CD14-positive monocyte (primary cell): ENCODE measurements around the gene SCN4A. TPM values are rescaled to one million over a fixed set of nuclear protein-coding genes. Genes with fewer than 3 reads are reported as not detected.

Experiments
- DNase-seq, 3 donors: peaks; one replicate each; pipeline ENCODE4 v3.0.0-alpha.2; 2011 to 2022
- H2AFZ ChIP-seq: 2 replicates; pipeline ENCODE4 v1.6.0; 2012; ENCODE audit warnings: mild to moderate bottlenecking, low read depth, low read length, inconsistent platforms; ENCODE audit not compliant: insufficient read depth, poor library complexity, severe bottlenecking
- H3K27ac ChIP-seq, 2 donors: 1 replicate in 1 of 2; 2 replicates in 1 of 2; pipeline ENCODE4 v1.5.1; 2012 to 2013; ENCODE audit warnings: low read length in 2 of 2, control low read depth in 1 of 2, inconsistent platforms in 1 of 2, low read depth in 1 of 2, mild to moderate bottlenecking in 1 of 2
- H3K27me3 ChIP-seq, 2 donors: one replicate each; pipeline versions ENCODE4 v1.6.0 to v1.6.1; 2011 to 2013; ENCODE audit warnings: low read length in 2 of 2; ENCODE audit not compliant: control insufficient read depth in 2 of 2, insufficient read depth in 2 of 2
- H3K36me3 ChIP-seq, 2 donors: replicated peaks in 1 of 2; 1 replicate in 1 of 2; 2 replicates in 1 of 2; pipeline versions ENCODE4 v1.5.1 to v1.6.1; 2012 to 2013; ENCODE audit warnings: low read length in 2 of 2, control low read depth in 1 of 2, inconsistent platforms in 1 of 2, mild to moderate bottlenecking in 1 of 2; ENCODE audit not compliant: insufficient read depth in 2 of 2, control insufficient read depth in 1 of 2
- H3K4me1 ChIP-seq, 2 donors: 1 replicate in 1 of 2; 2 replicates in 1 of 2; pipeline versions ENCODE4 v1.5.1 to v1.6.1; 2012 to 2013; ENCODE audit warnings: low read length in 2 of 2, control low read depth in 1 of 2, inconsistent platforms in 1 of 2, mild to moderate bottlenecking in 1 of 2, moderate library complexity in 1 of 2; ENCODE audit not compliant: insufficient read depth in 2 of 2, control insufficient read depth in 1 of 2
- H3K4me2 ChIP-seq: replicated peaks from 2 replicates; pipeline ENCODE3; 2012; ENCODE audit warnings: low read length, moderate library complexity, mild to moderate bottlenecking; ENCODE audit not compliant: poor library complexity, severe bottlenecking; ENCODE audit errors: extremely low read depth
- H3K4me3 ChIP-seq, 3 experiments: fragments of 200-600 bp in 1 of 3; sonication (generic) in 1 of 3; replicated peaks in 1 of 3; 1 replicate in 2 of 3; 2 replicates in 1 of 3; pipeline ENCODE4 v1.5.1; 2011 to 2013; ENCODE audit warnings: low read length in 3 of 3, mild to moderate bottlenecking in 3 of 3, control low read depth in 2 of 3, low read depth in 2 of 3, inconsistent platforms in 1 of 3, moderate library complexity in 1 of 3
- H3K79me2 ChIP-seq: 2 replicates; pipeline ENCODE4 v1.6.0; 2012; ENCODE audit warnings: mild to moderate bottlenecking, control low read depth, inconsistent platforms, low read length, moderate library complexity; ENCODE audit not compliant: insufficient read depth
- H3K9ac ChIP-seq: 2 replicates; pipeline ENCODE4 v1.6.0; 2017; ENCODE audit warnings: low read length, mild to moderate bottlenecking; ENCODE audit not compliant: insufficient read depth, poor library complexity, severe bottlenecking
- H3K9me3 ChIP-seq, 2 donors: replicated peaks in 1 of 2; 1 replicate in 1 of 2; 2 replicates in 1 of 2; pipeline versions ENCODE4 v1.5.1 to v1.6.1; 2012 to 2013; ENCODE audit warnings: low read length in 2 of 2, control low read depth in 1 of 2; ENCODE audit not compliant: control insufficient read depth in 1 of 2, insufficient read depth in 1 of 2
- H4K20me1 ChIP-seq: 2 replicates; pipeline ENCODE4 v1.6.0; 2012; ENCODE audit warnings: mild to moderate bottlenecking, low read length, control low read depth, moderate library complexity; ENCODE audit not compliant: insufficient read depth
- H3K27ac Mint-ChIP-seq, 7 donors: one replicate each; pipeline ENCODE4 v1.8.0; 2020; ENCODE audit warnings: mild to moderate bottlenecking in 7 of 7, mixed read lengths in 7 of 7, moderate library complexity in 6 of 7, inconsistent platforms in 2 of 7
- H3K27me3 Mint-ChIP-seq, 3 donors: one replicate each; pipeline ENCODE4 v1.8.0; 2021 to 2022; ENCODE audit warnings: low read depth in 3 of 3, mild to moderate bottlenecking in 3 of 3, mixed read lengths in 3 of 3, moderate library complexity in 3 of 3, inconsistent platforms in 1 of 3
- H3K36me3 Mint-ChIP-seq, 2 donors: one replicate each; pipeline ENCODE4 v1.8.0; 2020; ENCODE audit warnings: mixed read lengths in 2 of 2, inconsistent platforms in 1 of 2, mild to moderate bottlenecking in 1 of 2
- H3K4me1 Mint-ChIP-seq: one replicate; pipeline ENCODE4 v1.8.0; 2020; ENCODE audit warnings: mild to moderate bottlenecking, mixed read lengths
- H3K4me3 Mint-ChIP-seq, 2 donors: one replicate each; pipeline ENCODE4 v1.8.0; 2020; ENCODE audit warnings: mild to moderate bottlenecking in 2 of 2, mixed read lengths in 2 of 2, moderate library complexity in 1 of 2
- H3K9me3 Mint-ChIP-seq, 7 donors: one replicate each; pipeline ENCODE4 v1.8.0; 2020 to 2022; ENCODE audit warnings: mixed read lengths in 7 of 7, mild to moderate bottlenecking in 6 of 7, moderate library complexity in 6 of 7, inconsistent platforms in 2 of 7
- WGBS: methylation state at CpG from one replicate; pipeline ENCODE4 v1.1.5; 2013; ENCODE audit warnings: missing lambda C conversion rate; ENCODE audit not compliant: insufficient coverage; 5-methylcytosine and 5-hydroxymethylcytosine counted together
- intact Hi-C, 2 donors: fragments of 100-400 bp; cut with micrococcal nuclease; formaldehyde crosslinking; loops; one replicate each; pipeline versions ENCODE4 v1.15.0 to v1.15.1; 2023
- polyA plus RNA-seq, 3 donors: library from polyadenylated mRNA; depleted of rRNA in 1 of 3; unstranded in 2 of 3; stranded (reverse) in 1 of 3; fragments of 300-500 nt in 2 of 3; fragments of >200 nt in 1 of 3; fragmentation: Illumina TruSeq in 2 of 3; gene quantifications; 1 replicate in 2 of 3; 2 replicates in 1 of 3; pipeline ENCODE4 v1.2.3, GENCODE V29; 2012 to 2021
- TF ChIP-seq, protein P1 (sequence below): fragments of 200-600 bp; IDR thresholded peaks from one replicate; pipeline ENCODE4 v1.8.0; 2022; ENCODE audit warnings: antibody characterized with exemption, mild to moderate bottlenecking

Gene SCN4A
- polyA plus RNA-seq, 3 donors: not detected

DNA sequence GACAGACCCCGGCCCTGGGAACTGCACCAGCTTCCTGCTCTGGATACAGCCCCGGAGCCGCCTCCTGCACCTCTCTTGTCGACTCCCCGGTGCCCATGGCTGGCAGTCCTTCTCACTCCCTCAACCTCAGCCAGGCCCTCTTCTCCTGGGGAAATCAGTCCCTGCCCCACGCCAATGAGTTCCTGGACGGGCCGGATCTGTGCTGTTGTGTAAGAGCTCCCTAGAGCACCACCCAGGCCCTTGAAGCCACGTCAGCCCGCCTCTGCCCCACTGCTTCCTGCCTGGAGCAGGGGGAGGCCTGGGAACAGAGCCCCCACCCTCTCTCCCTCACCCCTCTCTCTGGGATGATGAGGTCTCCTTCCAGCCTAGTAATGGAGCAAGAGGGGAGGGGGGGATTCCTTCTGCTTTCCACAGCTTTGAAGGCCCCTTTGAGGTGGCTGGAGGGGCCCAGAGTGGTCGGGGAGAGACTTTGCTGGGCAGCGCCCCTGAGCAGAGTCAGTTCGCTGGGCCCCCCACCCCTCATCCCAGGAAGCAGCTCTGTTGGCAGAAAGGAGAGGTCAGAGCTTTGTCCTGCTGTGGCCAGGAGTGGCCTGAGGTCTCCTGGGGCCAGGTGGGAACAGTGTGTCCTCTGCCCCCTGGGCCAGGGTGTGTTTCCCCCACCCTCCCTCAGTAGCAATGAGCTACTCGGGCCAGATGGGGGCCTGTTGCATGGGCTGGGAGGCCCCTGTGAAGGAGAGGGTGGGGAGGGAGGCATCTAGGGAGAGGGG is 29.2 kb upstream of the SCN4A start:
- Histone ChIP-seq H4K20me1 (no peaks in the 10 kb centered on the region), H3K4me3 (no peak overlapping the region), H3K4me2 (peak overlapping the region; percentile 17), H2AFZ (peak overlapping the region; percentile 38), H3K9ac (peak overlapping the region; percentile 40), H3K9me3 (no peaks in the 10 kb centered on the region), H3K27ac (peak overlapping the region; percentile 43 to 78), H3K79me2 (peaks cover 5% of the 10 kb centered on the region), H3K36me3 (peaks cover 36 to 48% of the 10 kb centered on the region in 2 donors), H3K27me3 (peaks cover 8 to 30% of the 10 kb centered on the region in 2 donors), H3K4me1 (peaks cover 42 to 48% of the 10 kb centered on the region in 2 donors)
- H3K4me3 Mint-ChIP-seq: peak overlapping the region in 1 of 2 donors; percentile 30
- TF ChIP-seq, protein P1, sequence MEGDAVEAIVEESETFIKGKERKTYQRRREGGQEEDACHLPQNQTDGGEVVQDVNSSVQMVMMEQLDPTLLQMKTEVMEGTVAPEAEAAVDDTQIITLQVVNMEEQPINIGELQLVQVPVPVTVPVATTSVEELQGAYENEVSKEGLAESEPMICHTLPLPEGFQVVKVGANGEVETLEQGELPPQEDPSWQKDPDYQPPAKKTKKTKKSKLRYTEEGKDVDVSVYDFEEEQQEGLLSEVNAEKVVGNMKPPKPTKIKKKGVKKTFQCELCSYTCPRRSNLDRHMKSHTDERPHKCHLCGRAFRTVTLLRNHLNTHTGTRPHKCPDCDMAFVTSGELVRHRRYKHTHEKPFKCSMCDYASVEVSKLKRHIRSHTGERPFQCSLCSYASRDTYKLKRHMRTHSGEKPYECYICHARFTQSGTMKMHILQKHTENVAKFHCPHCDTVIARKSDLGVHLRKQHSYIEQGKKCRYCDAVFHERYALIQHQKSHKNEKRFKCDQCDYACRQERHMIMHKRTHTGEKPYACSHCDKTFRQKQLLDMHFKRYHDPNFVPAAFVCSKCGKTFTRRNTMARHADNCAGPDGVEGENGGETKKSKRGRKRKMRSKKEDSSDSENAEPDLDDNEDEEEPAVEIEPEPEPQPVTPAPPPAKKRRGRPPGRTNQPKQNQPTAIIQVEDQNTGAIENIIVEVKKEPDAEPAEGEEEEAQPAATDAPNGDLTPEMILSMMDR: no peak
- H3K4me1 Mint-ChIP-seq: peaks cover 43% of the 10 kb centered on the region
- intact Hi-C loops: no loop called here
- WGBS: 84% methylated on average over 7 of the region's 14 CpGs
- peaks cover 35 to 46% of the 10 kb centered on the region in 2 donors for H3K36me3 Mint-ChIP-seq
- H3K27me3 Mint-ChIP-seq: peaks cover 24 to 35% (median 30%) of the 10 kb centered on the region in 3 donors
- DNase-seq: peak; percentile 41 to 81 (median 77)
- peaks cover 0 to 13% (median 1%) of the 10 kb centered on the region in 7 donors for H3K9me3 Mint-ChIP-seq
- H3K27ac Mint-ChIP-seq: peak overlapping the region; percentile 66 to 85 (median 74)

DNA sequence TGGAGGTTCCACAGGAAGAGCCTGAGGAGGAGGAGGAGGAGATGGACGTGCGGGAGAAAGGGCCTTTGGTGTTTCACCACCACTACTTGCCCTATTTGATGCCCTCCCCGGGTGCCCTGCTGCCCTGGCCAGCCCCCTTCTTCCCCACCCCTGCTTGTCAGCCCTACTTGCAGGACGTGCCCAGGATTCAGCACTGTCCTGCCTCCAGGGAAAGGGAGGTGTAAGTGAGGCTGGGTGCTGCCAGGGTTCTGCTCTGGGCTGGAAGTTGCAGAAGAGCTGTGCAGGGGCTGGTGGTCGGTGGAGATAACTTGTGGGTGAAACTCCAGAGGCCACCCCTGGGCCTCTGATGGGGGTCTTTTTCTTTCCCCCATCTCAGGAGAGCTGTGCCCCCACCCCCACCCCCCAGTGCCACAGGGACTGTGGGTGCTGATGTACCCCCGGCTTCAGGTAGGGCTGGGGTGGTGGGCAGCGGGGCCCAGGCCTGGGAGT is 28.4 kb upstream of the SCN4A start:
- Histone ChIP-seq H3K9ac (no peak overlapping the region), H3K27me3 (peaks cover 8 to 36% of the 10 kb centered on the region in 2 donors), H2AFZ (no peak overlapping the region), H3K27ac (peak overlapping the region; percentile 43 to 78), H3K4me1 (peaks cover 42 to 43% of the 10 kb centered on the region in 2 donors), H3K4me3 (no peak overlapping the region), H3K9me3 (no peaks in the 10 kb centered on the region), H3K36me3 (peaks cover 36 to 40% of the 10 kb centered on the region in 2 donors), H3K79me2 (no peaks in the 10 kb centered on the region), H4K20me1 (no peaks in the 10 kb centered on the region), H3K4me2 (peak overlapping the region; percentile 17)
- Mint-ChIP-seq H3K4me1 (peaks cover 39% of the 10 kb centered on the region), H3K4me3 (no peak overlapping the region), H3K27ac (peak overlapping the region in 1 of 7 donors; percentile 41), H3K27me3 (peaks cover 32 to 44% (median 37%) of the 10 kb centered on the region in 3 donors), H3K36me3 (peaks cover 35 to 40% of the 10 kb centered on the region in 2 donors), H3K9me3 (peaks cover 0 to 13% (median 1%) of the 10 kb centered on the region in 7 donors)
- no CpG with 5 or more reads among the region's 7 CpGs for WGBS
- intact Hi-C loops: no loop called here
- DNase-seq: no peak
- TF ChIP-seq, protein P1: no peak
